HCT116 (cell line): ENCODE data around the gene GCK. TPM values are rescaled to one million over a fixed set of nuclear protein-coding genes. Genes with fewer than 3 reads are reported as not detected.

ENCODE experiments used
- ATAC-seq: fragments of 200-7000 bp; cut with Tn5 transposase; 2 replicates; pipeline ENCODE4 v1.9.1; 2020; ENCODE audit warnings: mild to moderate bottlenecking, moderate library complexity
- BruUV-seq: library from RNA; stranded (reverse); fragments of 400-500 nt; replicated peaks from 2 replicates; lab custom pipeline; 2021; lab: Mats Ljungman, UMichigan
- CTCF ChIA-PET: fragments of 300-600 bp; sonication (Branson Sonifier 250); formaldehyde crosslinking; loops from one replicate; lab custom pipeline; 2021; ENCODE audit warnings: antibody characterized with exemption; lab: Charles Lee
- POLR2A ChIA-PET: fragments of 300-600, 350-600 bp; sonication (Branson Sonifier 250); formaldehyde crosslinking; loops from one replicate; lab custom pipeline; 2021; ENCODE audit warnings: antibody characterized with exemption; lab: Charles Lee
- RAD21 ChIA-PET, 2 experiments: fragments of 300-600 bp; sonication (Branson Sonifier 250); formaldehyde crosslinking; loops; one replicate each; lab custom pipeline; 2023; ENCODE audit warnings: low total read pairs in 2 of 2; ENCODE audit not compliant: uncharacterized antibody in 2 of 2, unreplicated experiment in 2 of 2, low non-redundant PET in 1 of 2; lab: Charles Lee
- DNase-seq: peaks from one replicate; pipeline ENCODE4 v3.0.0-alpha.2; 2010; ENCODE audit warnings: low read depth, low spot score
- H2AFZ ChIP-seq: fragments of 200-600 bp; shearing (Covaris generic), sonication (generic); 2 replicates; pipeline ENCODE4 v1.6.1; 2017; ENCODE audit warnings: low read depth, mixed run types, mixed read lengths, antibody characterized with exemption, low read length; ENCODE audit not compliant: poor library complexity, severe bottlenecking
- H3K27ac ChIP-seq: 2 replicates; pipeline ENCODE4 v1.5.1; 2012; ENCODE audit warnings: low read depth, low read length
- H3K27me3 ChIP-seq: fragments of 200-600 bp; sonication (generic); 2 replicates; pipeline ENCODE4 v1.6.1; 2016; ENCODE audit warnings: mixed run types, low read length, mixed read lengths; ENCODE audit not compliant: insufficient read depth
- H3K36me3 ChIP-seq, 2 experiments: fragments of 200-500 bp in 1 of 2; fragments of 200-600 bp in 1 of 2; sonication (Bioruptor generic) in 1 of 2; sonication (generic) in 1 of 2; 2 replicates each; pipeline versions ENCODE4 v1.5.1 to v1.6.1; 2014 to 2016; ENCODE audit warnings: low read length in 2 of 2, inconsistent platforms in 1 of 2, mixed read lengths in 1 of 2, mixed run types in 1 of 2; ENCODE audit not compliant: insufficient read depth in 2 of 2, control insufficient read depth in 1 of 2
- H3K4me1 ChIP-seq, 2 experiments: fragments of 200-600 bp in 1 of 2; sonication (generic) in 1 of 2; 2 replicates each; pipeline versions ENCODE4 v1.5.1 to v1.6.1; 2012 to 2017; ENCODE audit warnings: low read length in 2 of 2, inconsistent platforms in 1 of 2, mild to moderate bottlenecking in 1 of 2, mixed read lengths in 1 of 2, mixed run types in 1 of 2, moderate library complexity in 1 of 2; ENCODE audit not compliant: insufficient read depth in 2 of 2, control insufficient read depth in 1 of 2
- H3K4me2 ChIP-seq: fragments of 200-600 bp; sonication (generic); 2 replicates; pipeline ENCODE4 v1.6.1; 2017; ENCODE audit warnings: mixed run types, low read length, mixed read lengths
- H3K4me3 ChIP-seq, 2 experiments: fragments of 200-600 bp in 1 of 2; sonication (generic) in 1 of 2; replicated peaks in 1 of 2; 2 replicates each; pipeline ENCODE4 v1.5.1; 2011 to 2016; ENCODE audit warnings: low read length in 2 of 2, control low read depth in 1 of 2, low read depth in 1 of 2, mild to moderate bottlenecking in 1 of 2, mixed read lengths in 1 of 2, mixed run types in 1 of 2
- H3K79me2 ChIP-seq: fragments of 200-600 bp; sonication (generic); 2 replicates; pipeline ENCODE4 v1.6.1; 2017; ENCODE audit warnings: mild to moderate bottlenecking, mixed run types, low read length, moderate library complexity, mixed read lengths; ENCODE audit not compliant: insufficient read depth
- H3K9ac ChIP-seq: fragments of 200-600 bp; sonication (generic); 2 replicates; pipeline ENCODE4 v1.6.1; 2016; ENCODE audit warnings: low read length, mixed read lengths
- H3K9me2 ChIP-seq: fragments of 200-600 bp; sonication (generic), shearing (Covaris generic); 2 replicates; pipeline ENCODE4 v1.6.1; 2017; ENCODE audit warnings: mixed run types, mild to moderate bottlenecking, moderate library complexity; ENCODE audit not compliant: insufficient read depth
- H3K9me3 ChIP-seq, 2 experiments: fragments of 200-500 bp in 1 of 2; fragments of 200-600 bp in 1 of 2; sonication (Bioruptor generic) in 1 of 2; sonication (generic) in 1 of 2; 2 replicates each; pipeline ENCODE4 v1.6.1; 2014 to 2017; ENCODE audit warnings: low read length in 2 of 2, mixed read lengths in 2 of 2, inconsistent platforms in 1 of 2, low read depth in 1 of 2, mild to moderate bottlenecking in 1 of 2, mixed run types in 1 of 2, moderate library complexity in 1 of 2; ENCODE audit not compliant: control insufficient read depth in 1 of 2, insufficient read depth in 1 of 2
- H4K20me1 ChIP-seq: fragments of 200-600 bp; sonication (generic), shearing (Covaris generic); 2 replicates; pipeline ENCODE4 v1.6.1; 2017; ENCODE audit warnings: mixed run types, mild to moderate bottlenecking, moderate library complexity; ENCODE audit not compliant: insufficient read depth
- ELF1 ChIP-seq: IDR thresholded peaks from 2 replicates; pipeline ENCODE4 v1.6.1; 2012; ENCODE audit warnings: low read depth, borderline replicate concordance
- EZH2 ChIP-seq: fragments of 200-600 bp; sonication (generic); IDR thresholded peaks from 2 replicates; pipeline ENCODE4 v1.6.1; 2017; ENCODE audit warnings: antibody characterized with exemption, mixed run types
- FOSL1 ChIP-seq: IDR thresholded peaks from 2 replicates; pipeline ENCODE4 v1.6.1; 2012; ENCODE audit warnings: low read depth
- TCF7L2 ChIP-seq: IDR thresholded peaks from 2 replicates; pipeline ENCODE4 v1.7.0; 2011; ENCODE audit warnings: borderline replicate concordance, inconsistent platforms; ENCODE audit not compliant: insufficient read depth, insufficient read length; ENCODE audit errors: extremely low read depth
- intact Hi-C: fragments of 100-400 bp; cut with micrococcal nuclease; formaldehyde crosslinking; loops from 2 replicates; pipeline ENCODE4 v1.10.0; 2022
- total RNA-seq: library from RNA; stranded (reverse); gene quantifications from one replicate; pipeline ENCODE4 v1.2.1, GENCODE V29; 2021; ENCODE audit not compliant: unreplicated experiment
- TF ChIP-seq, protein P1 (sequence below): IDR thresholded peaks from 2 replicates; pipeline ENCODE4 v1.6.1; 2012; ENCODE audit warnings: low read depth
- TF ChIP-seq, protein P2 (sequence below), 3 experiments: fragments of 200-600 bp in 1 of 3; sonication (generic) in 1 of 3; IDR thresholded peaks in 2 of 3; conservative IDR thresholded peaks in 1 of 3; 2 replicates each; pipeline ENCODE4 v1.5.1; 2012 to 2017; ENCODE audit warnings: low read depth in 2 of 3, low read length in 2 of 3, antibody characterized with exemption in 1 of 3, borderline replicate concordance in 1 of 3, control low read depth in 1 of 3, mild to moderate bottlenecking in 1 of 3, mixed read lengths in 1 of 3, mixed run types in 1 of 3, moderate library complexity in 1 of 3; ENCODE audit not compliant: insufficient read depth in 1 of 3
- TF ChIP-seq, protein P3 (sequence below): IDR thresholded peaks from 2 replicates; pipeline ENCODE4 v1.6.1; 2012

The GCK gene
- total RNA-seq, 1 experiment from 2014 or later, result 0.34 TPM

DNA sequence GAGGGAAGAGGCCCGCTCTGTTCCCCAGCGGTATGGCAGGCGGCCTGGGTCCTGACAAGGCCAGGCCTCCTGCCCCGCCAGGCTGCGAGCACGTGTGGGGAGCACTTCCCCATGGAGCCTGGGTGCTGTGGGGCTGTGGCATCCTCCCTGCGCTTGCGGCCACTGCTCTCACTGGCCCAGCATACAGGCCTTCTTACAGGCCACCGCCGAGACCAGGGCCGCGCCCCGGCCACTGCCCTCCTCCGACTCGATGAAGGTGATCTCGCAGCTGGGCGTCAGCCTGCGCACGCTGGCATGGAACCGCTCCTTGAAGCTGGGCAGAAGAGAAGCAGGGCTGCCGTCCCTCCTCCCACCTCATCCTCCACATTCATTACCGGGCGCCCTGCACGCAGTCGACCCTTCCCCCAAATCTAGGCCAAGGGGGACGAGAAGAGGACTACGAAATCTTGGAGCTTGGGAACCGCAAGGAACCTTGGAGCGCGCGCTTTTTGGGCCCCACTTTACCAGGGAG lies 44.2 kb downstream of the GCK start (continued):
- TF ChIP-seq, protein P1, sequence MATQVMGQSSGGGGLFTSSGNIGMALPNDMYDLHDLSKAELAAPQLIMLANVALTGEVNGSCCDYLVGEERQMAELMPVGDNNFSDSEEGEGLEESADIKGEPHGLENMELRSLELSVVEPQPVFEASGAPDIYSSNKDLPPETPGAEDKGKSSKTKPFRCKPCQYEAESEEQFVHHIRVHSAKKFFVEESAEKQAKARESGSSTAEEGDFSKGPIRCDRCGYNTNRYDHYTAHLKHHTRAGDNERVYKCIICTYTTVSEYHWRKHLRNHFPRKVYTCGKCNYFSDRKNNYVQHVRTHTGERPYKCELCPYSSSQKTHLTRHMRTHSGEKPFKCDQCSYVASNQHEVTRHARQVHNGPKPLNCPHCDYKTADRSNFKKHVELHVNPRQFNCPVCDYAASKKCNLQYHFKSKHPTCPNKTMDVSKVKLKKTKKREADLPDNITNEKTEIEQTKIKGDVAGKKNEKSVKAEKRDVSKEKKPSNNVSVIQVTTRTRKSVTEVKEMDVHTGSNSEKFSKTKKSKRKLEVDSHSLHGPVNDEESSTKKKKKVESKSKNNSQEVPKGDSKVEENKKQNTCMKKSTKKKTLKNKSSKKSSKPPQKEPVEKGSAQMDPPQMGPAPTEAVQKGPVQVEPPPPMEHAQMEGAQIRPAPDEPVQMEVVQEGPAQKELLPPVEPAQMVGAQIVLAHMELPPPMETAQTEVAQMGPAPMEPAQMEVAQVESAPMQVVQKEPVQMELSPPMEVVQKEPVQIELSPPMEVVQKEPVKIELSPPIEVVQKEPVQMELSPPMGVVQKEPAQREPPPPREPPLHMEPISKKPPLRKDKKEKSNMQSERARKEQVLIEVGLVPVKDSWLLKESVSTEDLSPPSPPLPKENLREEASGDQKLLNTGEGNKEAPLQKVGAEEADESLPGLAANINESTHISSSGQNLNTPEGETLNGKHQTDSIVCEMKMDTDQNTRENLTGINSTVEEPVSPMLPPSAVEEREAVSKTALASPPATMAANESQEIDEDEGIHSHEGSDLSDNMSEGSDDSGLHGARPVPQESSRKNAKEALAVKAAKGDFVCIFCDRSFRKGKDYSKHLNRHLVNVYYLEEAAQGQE, result no peak
- no peak for TF ChIP-seq EZH2
- TF ChIP-seq, protein P2, sequence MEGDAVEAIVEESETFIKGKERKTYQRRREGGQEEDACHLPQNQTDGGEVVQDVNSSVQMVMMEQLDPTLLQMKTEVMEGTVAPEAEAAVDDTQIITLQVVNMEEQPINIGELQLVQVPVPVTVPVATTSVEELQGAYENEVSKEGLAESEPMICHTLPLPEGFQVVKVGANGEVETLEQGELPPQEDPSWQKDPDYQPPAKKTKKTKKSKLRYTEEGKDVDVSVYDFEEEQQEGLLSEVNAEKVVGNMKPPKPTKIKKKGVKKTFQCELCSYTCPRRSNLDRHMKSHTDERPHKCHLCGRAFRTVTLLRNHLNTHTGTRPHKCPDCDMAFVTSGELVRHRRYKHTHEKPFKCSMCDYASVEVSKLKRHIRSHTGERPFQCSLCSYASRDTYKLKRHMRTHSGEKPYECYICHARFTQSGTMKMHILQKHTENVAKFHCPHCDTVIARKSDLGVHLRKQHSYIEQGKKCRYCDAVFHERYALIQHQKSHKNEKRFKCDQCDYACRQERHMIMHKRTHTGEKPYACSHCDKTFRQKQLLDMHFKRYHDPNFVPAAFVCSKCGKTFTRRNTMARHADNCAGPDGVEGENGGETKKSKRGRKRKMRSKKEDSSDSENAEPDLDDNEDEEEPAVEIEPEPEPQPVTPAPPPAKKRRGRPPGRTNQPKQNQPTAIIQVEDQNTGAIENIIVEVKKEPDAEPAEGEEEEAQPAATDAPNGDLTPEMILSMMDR (IDR thresholded peaks at IDR 0.05 in 2 of 3, conservative IDR thresholded peaks at IDR 0.05 in 1 of 3; ENCODE audit: borderline replicate concordance in 1 of 3, insufficient read depth in 1 of 3, low read depth in 2 of 3, low read length in 2 of 3), result no peak
- TF ChIP-seq, all 23 proteins: peak for 0

DNA sequence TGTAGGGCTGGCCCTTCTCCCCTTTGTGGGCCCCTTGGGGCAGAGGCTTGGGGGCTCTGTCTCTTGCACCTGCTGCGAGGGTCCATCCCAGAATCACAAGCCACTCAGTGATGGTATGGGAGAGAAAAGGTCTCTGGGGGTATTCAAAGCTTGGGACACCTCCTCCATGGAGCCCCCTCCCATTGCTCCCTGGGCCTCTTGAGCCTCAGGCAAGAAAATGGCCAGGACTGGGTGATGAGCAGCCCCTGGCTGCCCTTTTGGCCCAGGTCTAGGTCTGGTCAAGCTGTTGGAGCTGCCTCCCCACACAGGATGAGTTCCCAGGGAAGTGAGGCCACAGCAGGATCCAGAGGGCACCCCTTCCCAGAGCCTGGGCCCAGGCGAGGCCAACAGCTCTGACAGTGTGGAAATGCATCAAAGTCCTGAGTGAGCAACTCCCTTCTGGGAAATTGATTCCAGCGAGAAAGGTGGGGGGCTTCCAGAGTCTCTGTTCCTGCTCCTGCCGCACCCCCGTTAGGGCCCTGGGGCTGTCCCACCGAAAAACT lies 44.7 kb downstream of the GCK start:
- Histone ChIP-seq H3K9me3 (no peaks in the 10 kb centered on the region), H3K79me2 (no peaks in the 10 kb centered on the region), H3K27me3 (no peaks in the 10 kb centered on the region), H3K36me3 (no peaks in the 10 kb centered on the region), H3K4me1 (no peaks in the 10 kb centered on the region), H3K9me2 (no peaks in the 10 kb centered on the region), H3K4me3 (no peak overlapping the region), H2AFZ (no peak overlapping the region), H3K4me2 (no peak overlapping the region), H3K27ac (no peak overlapping the region), H4K20me1 (no peaks in the 10 kb centered on the region), H3K9ac (no peak overlapping the region)
- RAD21 ChIA-PET, result no interaction called here
- no peak for TF ChIP-seq ELF1
- TF ChIP-seq TCF7L2, result no peak
- TF ChIP-seq, protein P3, sequence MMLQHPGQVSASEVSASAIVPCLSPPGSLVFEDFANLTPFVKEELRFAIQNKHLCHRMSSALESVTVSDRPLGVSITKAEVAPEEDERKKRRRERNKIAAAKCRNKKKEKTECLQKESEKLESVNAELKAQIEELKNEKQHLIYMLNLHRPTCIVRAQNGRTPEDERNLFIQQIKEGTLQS, result no peak
- no peak for TF ChIP-seq FOSL1
- BruUV-seq, result no TSS peak
- DNase-seq (no peak), ATAC-seq (no peak)
- POLR2A ChIA-PET, result no interaction called here
- intact Hi-C loops, result no loop called here
- CTCF ChIA-PET, result no interaction called here
